DND-41 (cell line): Measurements from ENCODE around the gene CEP112.

ENCODE experiments used
- ATAC-seq: fragments of 200-7000 bp; cut with Tn5 transposase; 3 replicates; pipeline ENCODE4 v1.9.1; 2021; ENCODE audit warnings: low read depth; ENCODE audit not compliant: insufficient read depth
- DNase-seq: peaks from one replicate; pipeline ENCODE4 v3.0.0-alpha.2; 2020
- H2AFZ ChIP-seq: 2 replicates; pipeline ENCODE4 v1.6.0; 2012; ENCODE audit warnings: low read depth, low read length
- H3K27ac ChIP-seq: 2 replicates; pipeline ENCODE4 v1.5.1; 2012; ENCODE audit warnings: low read length, inconsistent platforms
- H3K27me3 ChIP-seq: fragments of 200-600 bp; sonication (generic); 2 replicates; pipeline ENCODE4 v1.6.0; 2012; ENCODE audit warnings: low read length, mild to moderate bottlenecking, inconsistent platforms; ENCODE audit not compliant: insufficient read depth, poor library complexity
- H3K36me3 ChIP-seq: 2 replicates; pipeline ENCODE4 v1.5.1; 2012; ENCODE audit warnings: low read length, inconsistent platforms; ENCODE audit not compliant: insufficient read depth
- H3K4me1 ChIP-seq: 2 replicates; pipeline ENCODE4 v1.5.1; 2012; ENCODE audit warnings: mild to moderate bottlenecking, low read length; ENCODE audit not compliant: insufficient read depth
- H3K4me2 ChIP-seq: 2 replicates; pipeline ENCODE4 v1.6.0; 2012; ENCODE audit warnings: mild to moderate bottlenecking, moderate library complexity, low read length, inconsistent platforms; ENCODE audit not compliant: insufficient read depth
- H3K4me3 ChIP-seq, 2 experiments: fragments of 200-600 bp in 1 of 2; shearing (Covaris generic) in 1 of 2; 2 replicates each; pipeline ENCODE4 v1.5.1; 2012 to 2016; ENCODE audit warnings: inconsistent platforms in 2 of 2, low read length in 2 of 2, mild to moderate bottlenecking in 2 of 2, low read depth in 1 of 2, moderate library complexity in 1 of 2
- H3K79me2 ChIP-seq: 2 replicates; pipeline ENCODE4 v1.6.0; 2012; ENCODE audit warnings: low read length, inconsistent platforms; ENCODE audit not compliant: insufficient read depth
- H3K9ac ChIP-seq: 2 replicates; pipeline ENCODE4 v1.6.0; 2012; ENCODE audit warnings: low read depth, mild to moderate bottlenecking, inconsistent platforms, low read length, moderate library complexity
- H3K9me3 ChIP-seq: 2 replicates; pipeline ENCODE4 v1.5.1; 2012; ENCODE audit warnings: low read length, moderate library complexity, mild to moderate bottlenecking, inconsistent platforms; ENCODE audit not compliant: insufficient read depth, severe bottlenecking
- H4K20me1 ChIP-seq: 2 replicates; pipeline ENCODE4 v1.6.0; 2012; ENCODE audit warnings: low read length; ENCODE audit not compliant: insufficient read depth
- CTCF ChIP-seq: IDR thresholded peaks from 2 replicates; pipeline ENCODE4 v1.5.1; 2012; ENCODE audit warnings: borderline replicate concordance, low read length, moderate library complexity, mild to moderate bottlenecking; ENCODE audit not compliant: poor library complexity, severe bottlenecking; ENCODE audit errors: extremely low read depth
- EZH2 ChIP-seq: IDR thresholded peaks from 3 replicates; pipeline ENCODE4 v1.6.1; 2012; ENCODE audit warnings: borderline replicate concordance, low read depth, mild to moderate bottlenecking, moderate library complexity, low read length, inconsistent platforms; ENCODE audit not compliant: severe bottlenecking

CEP112 gene

GRCh38 chr17:65660078-65660477 lies 531.9 kb downstream of the CEP112 start:
- H3K36me3 ChIP-seq, result no peaks in the 10 kb centered on the region
- no peaks in the 10 kb centered on the region for H3K9me3 ChIP-seq
- TF ChIP-seq CTCF (no peak), EZH2 (no peak)
- DNase-seq (no peak), ATAC-seq (no peak)
- H4K20me1 ChIP-seq, result no peaks in the 10 kb centered on the region
- H3K9ac ChIP-seq, result no peak overlapping the region
- no peak overlapping the region for H3K4me2 ChIP-seq
- no peak overlapping the region for H3K27ac ChIP-seq
- no peaks in the 10 kb centered on the region for H3K4me1 ChIP-seq
- H3K79me2 ChIP-seq, result no peaks in the 10 kb centered on the region
- H2AFZ ChIP-seq, result no peak overlapping the region
- H3K4me3 ChIP-seq, result no peak overlapping the region
- no peaks in the 10 kb centered on the region for H3K27me3 ChIP-seq

GRCh38 chr17:65659512-65659911 lies 532.4 kb downstream of the CEP112 start:
- H2AFZ ChIP-seq, result no peak overlapping the region
- no peaks in the 10 kb centered on the region for H3K27me3 ChIP-seq
- no peaks in the 10 kb centered on the region for H4K20me1 ChIP-seq
- no peak for ATAC-seq
- H3K9me3 ChIP-seq, result no peaks in the 10 kb centered on the region
- no peak overlapping the region for H3K4me3 ChIP-seq
- no peak for DNase-seq
- H3K4me1 ChIP-seq, result no peaks in the 10 kb centered on the region
- no peak overlapping the region for H3K27ac ChIP-seq
- H3K4me2 ChIP-seq, result no peak overlapping the region
- no peaks in the 10 kb centered on the region for H3K79me2 ChIP-seq
- no peaks in the 10 kb centered on the region for H3K36me3 ChIP-seq
- no peak overlapping the region for H3K9ac ChIP-seq
- TF ChIP-seq CTCF (no peak), EZH2 (no peak)

- no peak overlapping the region for H3K4me3 ChIP-seq
- no peaks in the 10 kb centered on the region for H3K36me3 ChIP-seq
- H2AFZ ChIP-seq, result no peak overlapping the region
- DNase-seq (no peak), ATAC-seq (no peak)
- H4K20me1 ChIP-seq, result no peaks in the 10 kb centered on the region
- no peaks in the 10 kb centered on the region for H3K79me2 ChIP-seq
- TF ChIP-seq CTCF, result no peak
- TF ChIP-seq EZH2, result no peak
- no peak overlapping the region for H3K9ac ChIP-seq
- no peaks in the 10 kb centered on the region for H3K4me1 ChIP-seq
- no peak overlapping the region for H3K27ac ChIP-seq
- no peak overlapping the region for H3K4me2 ChIP-seq
- H3K27me3 ChIP-seq, result no peaks in the 10 kb centered on the region
- no peaks in the 10 kb centered on the region for H3K9me3 ChIP-seq
Measured at GRCh38 chr17:65657251-65657828, 534.6 kb downstream of the CEP112 start.
